Tongue (tissue), 2 donors: ENCODE measurements around the gene SPTSSA. TPM values are rescaled to one million over a fixed set of nuclear protein-coding genes. Genes with fewer than 3 reads are reported as not detected.
A peak's percentile ranks its signal among the peaks of the same experiment; 100 is the strongest.
"Not testable (repeated sequence)": the region's sequence is repeated elsewhere in the genome, so short reads cannot be mapped to it uniquely, and the experiment has no call there.

Source experiments
- DNase-seq: peaks from one replicate; pipeline ENCODE4 v3.0.0-alpha.2; 2015
- total RNA-seq: library from RNA; depleted of rRNA; stranded (reverse); fragments of >200 nt; gene quantifications from one replicate; pipeline ENCODE4 v1.2.3, GENCODE V29; 2014

SPTSSA gene
- total RNA-seq, result 25.6 TPM

GRCh38 chr14:34462132-34462893 is at the start of gene SPTSSA:
SPTSSA (minus strand) TSS chr14:34462240; CDS start chr14:34462207, 33 bp downstream.
- peak; percentile 97 for DNase-seq

- no peak for DNase-seq
These were observed 45.8 kb upstream of the SPTSSA start for GRCh38 chr14:34507884-34508283.

GRCh38 chr14:34507459-34507858 is 45.4 kb upstream of the SPTSSA start:
- no peak for DNase-seq

DNA sequence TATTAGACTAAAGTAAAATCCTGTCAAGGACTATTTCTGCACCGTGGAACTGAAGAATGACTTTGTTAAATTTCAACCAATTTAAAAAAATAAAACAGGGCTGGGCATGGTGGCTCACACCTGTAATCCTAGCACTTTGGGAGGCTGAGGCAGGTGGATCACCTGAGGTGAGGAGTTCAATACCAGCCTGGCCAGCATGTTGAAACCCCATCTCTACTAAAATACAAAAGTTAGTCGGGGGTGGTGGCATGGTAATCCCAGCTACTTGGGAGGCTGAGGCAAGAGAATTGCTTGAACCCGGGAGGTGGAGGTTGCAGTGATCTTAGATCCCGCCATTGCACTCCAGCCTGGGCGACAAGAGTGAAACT is 43.1 kb upstream of the SPTSSA start:
- DNase-seq, result not testable (repeated sequence)

- DNase-seq, result not testable (repeated sequence)
These were observed 42.0 kb upstream of the SPTSSA start for GRCh38 chr14:34504027-34504426.

GRCh38 chr14:34502545-34503225 is 40.6 kb upstream of the SPTSSA start:
- DNase-seq, result no peak

DNA sequence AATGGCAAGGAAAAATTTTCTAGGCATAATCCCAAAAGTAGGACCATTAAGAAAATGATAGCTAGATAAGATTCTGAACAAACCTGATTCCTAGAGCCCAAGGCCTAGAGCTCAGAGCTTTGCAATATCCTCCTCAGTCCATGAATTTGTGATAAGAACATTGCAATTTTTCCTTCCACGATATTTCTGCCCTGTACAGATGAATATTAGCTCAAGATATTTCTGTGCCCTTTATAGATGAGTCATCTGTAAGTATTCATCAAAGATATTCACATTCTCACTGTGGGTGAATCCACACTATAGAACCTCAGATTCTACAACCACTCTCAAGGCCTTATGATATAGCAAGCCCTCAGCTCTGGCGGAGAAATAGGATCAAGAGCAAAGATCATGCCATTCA is 40.0 kb upstream of the SPTSSA start:
- no peak for DNase-seq

DNA sequence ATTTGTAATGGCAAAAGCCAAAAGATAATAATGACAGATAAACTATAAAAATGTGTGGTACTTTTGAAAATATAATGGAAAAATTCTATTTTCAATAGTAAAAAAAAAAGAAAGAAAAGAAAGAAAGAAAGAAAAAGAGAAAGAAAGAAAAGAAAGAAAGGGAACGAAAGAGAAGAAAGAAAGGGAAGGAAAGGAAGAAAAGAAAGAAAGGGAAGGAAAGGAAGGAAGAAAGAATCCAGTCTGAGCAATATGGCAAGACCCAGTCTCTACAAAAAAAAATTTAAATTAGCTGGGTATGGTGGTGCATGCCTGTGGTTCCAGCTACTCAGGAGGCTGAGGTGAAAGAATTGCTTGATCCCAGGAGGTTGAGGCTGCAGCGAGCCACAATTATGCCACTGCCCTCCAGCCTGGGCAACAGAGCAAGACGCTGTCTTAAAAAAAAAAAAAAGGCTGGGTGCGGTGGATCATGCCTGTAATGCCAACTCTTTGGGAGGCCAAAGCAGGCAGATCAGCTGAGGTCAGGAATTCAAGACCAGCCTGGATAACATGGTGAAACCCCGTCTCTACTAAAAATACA is 39.1 kb upstream of the SPTSSA start:
- no peak for DNase-seq

DNA sequence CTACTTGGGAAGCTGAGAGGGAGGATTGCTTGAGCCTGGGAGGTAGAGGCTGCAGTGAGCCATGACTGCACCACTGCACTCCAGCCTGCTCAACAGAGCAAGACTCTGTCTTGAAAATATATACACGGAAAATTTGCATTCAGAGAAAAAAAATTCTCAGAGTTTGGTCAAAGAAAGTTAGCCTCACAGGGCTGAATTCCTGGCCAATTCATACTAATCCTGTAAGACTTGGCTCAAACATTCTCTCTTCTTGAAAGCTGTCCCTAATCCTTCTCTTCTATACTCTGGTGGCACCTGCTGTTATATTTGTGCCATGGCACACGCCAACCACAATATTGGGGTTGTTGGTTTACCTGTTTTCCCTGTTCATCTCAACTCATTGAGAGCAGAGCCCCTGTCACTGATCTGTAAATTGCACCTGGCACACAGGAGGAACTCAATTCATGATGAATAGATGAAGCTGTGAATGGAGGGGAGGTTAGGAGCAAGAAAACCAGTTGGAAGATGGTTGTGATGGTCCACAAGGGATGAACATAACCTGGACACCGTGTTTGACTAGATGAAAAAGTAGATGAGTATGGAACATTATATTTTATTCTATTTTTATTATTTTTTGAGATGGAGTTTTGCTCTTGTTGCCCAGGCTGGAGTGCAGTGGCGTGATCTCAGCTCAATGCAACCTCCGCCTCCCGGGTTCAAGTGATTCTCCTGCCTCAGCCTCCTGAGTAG is 36.8 kb upstream of the SPTSSA start:
- peak; percentile 16 for DNase-seq

- peak; percentile 92 for DNase-seq
These were observed 34.9 kb upstream of the SPTSSA start for GRCh38 chr14:34496679-34497513.

- no peak for DNase-seq
These were observed 34.1 kb upstream of the SPTSSA start for GRCh38 chr14:34496007-34496678.

- DNase-seq, result no peak
These were observed 27.3 kb upstream of the SPTSSA start for GRCh38 chr14:34489324-34489723.

GRCh38 chr14:34488528-34488927 is 26.5 kb upstream of the SPTSSA start:
- DNase-seq, result no peak

GRCh38 chr14:34484726-34485125 is 22.7 kb upstream of the SPTSSA start:
- DNase-seq, result no peak

DNA sequence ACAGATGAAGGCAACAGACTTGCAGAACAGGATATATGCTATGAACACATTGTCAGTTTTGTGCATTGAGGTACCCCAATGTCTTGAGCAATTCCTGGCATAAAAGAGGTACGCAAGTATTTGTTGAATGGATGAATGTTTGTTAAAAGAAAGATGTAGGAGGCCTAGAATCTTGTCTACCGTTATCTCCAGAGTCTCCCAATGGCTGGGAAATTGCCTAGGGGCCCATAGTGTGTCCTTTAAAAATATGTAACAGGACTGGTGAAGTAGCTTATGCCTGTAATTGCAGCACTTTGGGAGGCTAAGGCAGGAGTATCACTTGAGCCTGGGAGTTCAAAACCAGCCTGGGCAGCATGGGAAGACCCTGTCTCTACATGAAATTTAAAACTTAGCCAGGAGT is 20.4 kb upstream of the SPTSSA start:
- no peak for DNase-seq

- DNase-seq, result no peak
These were observed 17.7 kb upstream of the SPTSSA start for GRCh38 chr14:34479694-34480093.

GRCh38 chr14:34478261-34478660 is 16.2 kb upstream of the SPTSSA start:
- no peak for DNase-seq

- not testable (repeated sequence) for DNase-seq
These were observed 14.0 kb upstream of the SPTSSA start for GRCh38 chr14:34476036-34476435.

GRCh38 chr14:34475163-34475562 is 13.1 kb upstream of the SPTSSA start:
- no peak for DNase-seq

DNA sequence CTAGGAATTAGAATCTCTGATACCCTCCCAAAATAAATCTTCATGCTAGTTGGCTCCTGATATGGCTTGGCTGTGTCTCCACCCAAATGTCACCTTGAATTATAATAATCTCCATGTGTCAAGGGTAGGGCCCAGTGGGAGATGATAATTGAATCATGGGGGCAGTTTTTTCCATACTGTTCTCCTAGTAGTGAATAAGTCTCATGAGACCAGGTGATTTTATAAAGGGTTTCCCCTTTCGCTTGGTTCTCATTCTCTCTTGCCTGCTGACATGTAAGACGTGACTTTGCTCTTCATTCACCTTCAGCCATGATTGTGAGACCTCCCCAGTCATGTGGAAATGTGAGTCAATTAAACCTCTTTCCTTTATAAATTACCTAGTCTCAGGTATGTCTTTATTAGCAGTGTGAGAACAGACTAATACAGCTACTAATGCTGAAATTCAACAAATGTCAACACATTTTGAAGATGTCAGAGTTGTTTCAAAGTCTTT is 12.2 kb upstream of the SPTSSA start:
- DNase-seq, result no peak

DNA sequence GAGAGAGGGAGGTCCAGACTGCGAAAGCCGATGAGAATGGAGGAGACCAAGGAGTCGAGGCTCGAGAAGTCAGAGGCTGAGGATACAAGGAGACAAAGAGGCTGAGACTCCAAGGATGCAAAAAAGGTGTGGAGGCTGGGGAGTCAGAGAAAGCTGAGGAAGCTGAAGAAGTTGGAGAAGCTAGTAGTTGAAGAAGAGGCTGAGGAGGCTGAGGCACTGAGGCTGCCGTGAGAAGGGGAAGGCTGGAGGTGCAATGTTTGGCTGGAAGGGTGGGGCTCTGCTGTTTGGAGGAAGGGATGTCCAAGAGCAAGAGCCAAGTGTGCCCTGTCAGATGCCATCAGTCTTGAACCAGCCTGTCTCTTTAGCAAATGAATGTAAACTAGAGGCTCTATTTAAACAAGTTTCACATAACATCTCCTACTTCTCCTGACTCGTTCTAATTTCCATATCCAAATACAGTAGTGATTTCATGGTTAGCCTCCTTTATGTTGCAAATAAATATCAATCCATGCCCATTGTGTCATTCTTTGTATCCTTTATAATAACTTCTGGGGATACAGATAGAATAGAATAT is 10.8 kb upstream of the SPTSSA start:
- DNase-seq, result no peak
